Measurements from ENCODE around the gene GALNT10. TPM values are rescaled to one million over a fixed set of nuclear protein-coding genes. Genes with fewer than 3 reads are reported as not detected.

The GALNT10 gene
- total and polyA plus RNA-seq, 2 experiments from 2014 or later, result 3.2 to 12.9 TPM

GRCh38 chr5:154298065-154298464 lies 107.5 kb downstream of the GALNT10 start:
- Histone ChIP-seq H3F3A (replicated peaks; ENCODE audit: low read depth) (no peaks in the 10 kb centered on the region), H3K4me1 (ENCODE audit: insufficient read depth) (no peaks in the 10 kb centered on the region), H3K27ac (ENCODE audit: low read depth) (no peak overlapping the region), H3K36me3 (ENCODE audit: insufficient read depth) (peaks cover 3% of the 10 kb centered on the region; the same call in 1 of the 2 replicates), H3K27me3 (ENCODE audit: insufficient read depth) (no peaks in the 10 kb centered on the region), H4K20me1 (replicated peaks; ENCODE audit: insufficient read depth) (no peaks in the 10 kb centered on the region), H3K4me2 (no peak overlapping the region), H3K9me2 (ENCODE audit: insufficient read depth) (no peaks in the 10 kb centered on the region), H2AFZ (no peak overlapping the region), H3K79me2 (replicated peaks; ENCODE audit: insufficient read depth) (no peaks in the 10 kb centered on the region), H3K4me3 (no peak overlapping the region)
- Mint-ChIP-seq H3K27ac (no peak overlapping the region), H3K9me3 (no peaks in the 10 kb centered on the region), H3K4me1 (peaks cover 1% of the 10 kb centered on the region; the same call in 2 of the 3 replicates), H3K27me3 (ENCODE audit: insufficient read depth, low read depth, poor library complexity) (peaks cover 1% of the 10 kb centered on the region), H3K36me3 (ENCODE audit: low read depth) (no peaks in the 10 kb centered on the region), H3K4me3 (no peak overlapping the region)
- ATAC-seq (no peak), DNase-seq (ENCODE audit: low spot score) (no peak)
- TF ChIP-seq ZNF114 (CRISPR knock-in tag; IDR thresholded peaks at IDR 0.05), result no peak
- no peak for TF ChIP-seq EZH2phosphoT487 (IDR thresholded peaks at IDR 0.05; ENCODE audit: unreplicated experiment)
- no peak for TF ChIP-seq CREB1 (CRISPR knock-in tag; IDR thresholded peaks at IDR 0.05; ENCODE audit: low read depth)
- TF ChIP-seq POLR2AphosphoS5 (IDR thresholded peaks at IDR 0.05; ENCODE audit: low read depth), result no peak
- TF ChIP-seq CTCF (conservative IDR thresholded peaks at IDR 0.05; ENCODE audit: low read depth in 2 of 2), result no peak
- no peak for TF ChIP-seq NANOG (IDR thresholded peaks at IDR 0.05; ENCODE audit: borderline replicate concordance)
- TF ChIP-seq REST (IDR thresholded peaks at IDR 0.05; ENCODE audit: unreplicated experiment), result no peak
- no peak for TF ChIP-seq ZNF462 (CRISPR knock-in tag; IDR thresholded peaks at IDR 0.05)
- no peak for TF ChIP-seq JUNB (IDR thresholded peaks at IDR 0.05; ENCODE audit: unreplicated experiment)

All from GM23338 (cell line).